MM.1S (cell line): ENCODE data around the gene PLAC8L1.

Experiments
- DNase-seq: peaks from one replicate; pipeline ENCODE4 v3.0.0-alpha.2; 2015
- H2AFZ ChIP-seq: fragments of 300-600 bp; sonication (generic); 2 replicates; pipeline ENCODE4 v1.6.0; 2016; ENCODE audit warnings: antibody characterized with exemption, low read length
- H3F3A ChIP-seq: fragments of 300-600 bp; sonication (generic); 2 replicates; pipeline ENCODE4 v1.6.1; 2016; ENCODE audit warnings: mild to moderate bottlenecking, antibody characterized with exemption, low read length, moderate library complexity, mixed read lengths; ENCODE audit not compliant: insufficient read depth
- H3K27ac ChIP-seq: fragments of 300-600 bp; sonication (generic); 2 replicates; pipeline ENCODE4 v1.5.1; 2016; ENCODE audit warnings: mild to moderate bottlenecking, low read length
- H3K27me3 ChIP-seq: fragments of 300-600 bp; sonication (generic); replicated peaks from 2 replicates; pipeline ENCODE4 v1.6.0; 2016; ENCODE audit warnings: low read length; ENCODE audit not compliant: insufficient read depth
- H3K36me3 ChIP-seq: fragments of 300-600 bp; sonication (generic); replicated peaks from 2 replicates; pipeline ENCODE4 v1.6.1; 2016; ENCODE audit warnings: mild to moderate bottlenecking, low read length, mixed read lengths; ENCODE audit not compliant: insufficient read depth
- H3K4me1 ChIP-seq: fragments of 300-600 bp; sonication (generic); 2 replicates; pipeline ENCODE4 v1.6.1; 2016; ENCODE audit warnings: low read length, mixed read lengths
- H3K4me2 ChIP-seq: fragments of 300-600 bp; sonication (generic); 2 replicates; pipeline ENCODE4 v1.6.0; 2016; ENCODE audit warnings: low read depth, low read length
- H3K4me3 ChIP-seq: fragments of 300-600 bp; sonication (generic); 2 replicates; pipeline ENCODE4 v1.5.1; 2016; ENCODE audit warnings: low read length, mixed read lengths
- H3K79me2 ChIP-seq: fragments of 300-600 bp; sonication (generic); 2 replicates; pipeline ENCODE4 v1.6.1; 2016; ENCODE audit warnings: mixed run types, low read length, mixed read lengths
- H3K9ac ChIP-seq: fragments of 300-600 bp; sonication (generic); 2 replicates; pipeline ENCODE4 v1.6.1; 2016; ENCODE audit warnings: low read length, mixed read lengths
- H3K9me2 ChIP-seq: fragments of 300-600 bp; sonication (generic); replicated peaks from 2 replicates; pipeline ENCODE4 v1.6.1; 2016; ENCODE audit warnings: mild to moderate bottlenecking, low read length, mixed read lengths; ENCODE audit not compliant: insufficient read depth
- H3K9me3 ChIP-seq: fragments of 300-600 bp; sonication (generic); replicated peaks from 2 replicates; pipeline ENCODE4 v1.6.1; 2016; ENCODE audit warnings: mild to moderate bottlenecking, low read length, mixed read lengths; ENCODE audit not compliant: insufficient read depth
- H4K20me1 ChIP-seq: fragments of 300-600 bp; sonication (generic); 2 replicates; pipeline ENCODE4 v1.6.1; 2016; ENCODE audit warnings: mild to moderate bottlenecking, low read length, moderate library complexity, mixed read lengths; ENCODE audit not compliant: insufficient read depth
- EZH2 ChIP-seq: fragments of 300-600 bp; sonication (generic); optimal IDR thresholded peaks from 2 replicates; pipeline ENCODE3; 2017; ENCODE audit warnings: low read depth, mild to moderate bottlenecking, antibody characterized with exemption, low read length, mixed read lengths
- EZH2phosphoT487 ChIP-seq: fragments of 300-600 bp; sonication (generic); IDR thresholded peaks from 2 replicates; pipeline ENCODE4 v1.6.1; 2018; ENCODE audit warnings: antibody characterized with exemption, low read length
- TF ChIP-seq, protein P1 (sequence below): fragments of 300-600 bp; sonication (generic); IDR thresholded peaks from 2 replicates; pipeline ENCODE4 v1.5.1; 2016; ENCODE audit warnings: antibody characterized with exemption, low read length, mixed read lengths

PLAC8L1 gene

DNA sequence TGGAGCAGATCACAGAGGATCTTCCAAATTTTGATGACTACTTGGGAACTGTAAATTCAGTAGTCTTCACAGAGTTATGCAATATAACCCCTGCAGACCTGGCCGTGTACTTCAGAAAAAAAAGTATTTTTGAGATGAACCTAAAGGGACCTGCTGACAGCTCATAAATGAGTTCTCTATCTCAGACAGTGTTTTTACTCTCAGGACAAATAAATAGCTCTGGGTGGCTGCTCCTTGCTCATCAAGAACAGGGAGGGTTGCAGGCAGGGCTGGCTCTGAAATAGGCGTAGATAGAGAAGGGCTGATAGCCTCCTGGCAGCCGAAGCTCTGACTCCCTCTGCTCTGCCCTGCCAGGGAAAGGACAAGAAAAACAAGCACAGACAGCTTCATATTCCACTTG is 64.8 kb downstream of the PLAC8L1 start:
- Histone ChIP-seq H3K9ac (no peak overlapping the region), H3K4me2 (no peak overlapping the region)
- TF ChIP-seq EZH2 (no peak), EZH2phosphoT487 (no peak)

DNA sequence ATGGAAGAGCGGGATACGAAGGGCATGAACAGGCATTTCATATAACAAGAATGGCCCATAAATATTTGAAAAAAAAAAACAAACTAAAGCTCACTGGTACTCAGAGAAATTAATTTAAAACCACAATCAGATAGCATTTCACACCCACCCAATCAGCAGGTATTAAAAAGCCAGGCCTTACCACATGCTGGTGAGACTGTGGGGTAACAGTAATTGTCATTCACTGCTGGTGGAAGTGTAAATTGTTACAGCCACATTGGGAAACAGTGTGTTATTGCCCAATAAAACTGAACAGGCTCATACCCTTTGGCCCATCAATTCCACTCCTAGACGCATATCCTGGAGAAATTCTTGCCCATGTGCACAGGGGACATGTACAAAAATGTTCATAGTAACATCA is 66.0 kb downstream of the PLAC8L1 start:
- Histone ChIP-seq H3K4me3 (no peak overlapping the region), H3K4me1 (no peaks in the 10 kb centered on the region), H3K9me3 (no peaks in the 10 kb centered on the region), H3K36me3 (no peaks in the 10 kb centered on the region), H3F3A (no peaks in the 10 kb centered on the region), H3K79me2 (no peaks in the 10 kb centered on the region), H3K27ac (no peak overlapping the region), H3K9me2 (no peaks in the 10 kb centered on the region), H4K20me1 (no peaks in the 10 kb centered on the region), H2AFZ (no peak overlapping the region), H3K9ac (no peak overlapping the region), H3K4me2 (no peak overlapping the region), H3K27me3 (no peaks in the 10 kb centered on the region)
- DNase-seq, result no peak
- TF ChIP-seq, protein P1, sequence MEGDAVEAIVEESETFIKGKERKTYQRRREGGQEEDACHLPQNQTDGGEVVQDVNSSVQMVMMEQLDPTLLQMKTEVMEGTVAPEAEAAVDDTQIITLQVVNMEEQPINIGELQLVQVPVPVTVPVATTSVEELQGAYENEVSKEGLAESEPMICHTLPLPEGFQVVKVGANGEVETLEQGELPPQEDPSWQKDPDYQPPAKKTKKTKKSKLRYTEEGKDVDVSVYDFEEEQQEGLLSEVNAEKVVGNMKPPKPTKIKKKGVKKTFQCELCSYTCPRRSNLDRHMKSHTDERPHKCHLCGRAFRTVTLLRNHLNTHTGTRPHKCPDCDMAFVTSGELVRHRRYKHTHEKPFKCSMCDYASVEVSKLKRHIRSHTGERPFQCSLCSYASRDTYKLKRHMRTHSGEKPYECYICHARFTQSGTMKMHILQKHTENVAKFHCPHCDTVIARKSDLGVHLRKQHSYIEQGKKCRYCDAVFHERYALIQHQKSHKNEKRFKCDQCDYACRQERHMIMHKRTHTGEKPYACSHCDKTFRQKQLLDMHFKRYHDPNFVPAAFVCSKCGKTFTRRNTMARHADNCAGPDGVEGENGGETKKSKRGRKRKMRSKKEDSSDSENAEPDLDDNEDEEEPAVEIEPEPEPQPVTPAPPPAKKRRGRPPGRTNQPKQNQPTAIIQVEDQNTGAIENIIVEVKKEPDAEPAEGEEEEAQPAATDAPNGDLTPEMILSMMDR, result no peak
- TF ChIP-seq EZH2 (no peak), EZH2phosphoT487 (no peak)

More for the DNA sequence above, 64.8 kb downstream of the PLAC8L1 start:
- Histone ChIP-seq H3K4me3 (no peak overlapping the region), H3K36me3 (no peaks in the 10 kb centered on the region), H3K4me1 (no peaks in the 10 kb centered on the region), H4K20me1 (no peaks in the 10 kb centered on the region), H3K79me2 (no peaks in the 10 kb centered on the region), H3K9me3 (no peaks in the 10 kb centered on the region), H3K27me3 (no peaks in the 10 kb centered on the region), H2AFZ (no peak overlapping the region), H3F3A (no peaks in the 10 kb centered on the region), H3K27ac (no peak overlapping the region), H3K9me2 (no peaks in the 10 kb centered on the region)
- DNase-seq, result no peak

DNA sequence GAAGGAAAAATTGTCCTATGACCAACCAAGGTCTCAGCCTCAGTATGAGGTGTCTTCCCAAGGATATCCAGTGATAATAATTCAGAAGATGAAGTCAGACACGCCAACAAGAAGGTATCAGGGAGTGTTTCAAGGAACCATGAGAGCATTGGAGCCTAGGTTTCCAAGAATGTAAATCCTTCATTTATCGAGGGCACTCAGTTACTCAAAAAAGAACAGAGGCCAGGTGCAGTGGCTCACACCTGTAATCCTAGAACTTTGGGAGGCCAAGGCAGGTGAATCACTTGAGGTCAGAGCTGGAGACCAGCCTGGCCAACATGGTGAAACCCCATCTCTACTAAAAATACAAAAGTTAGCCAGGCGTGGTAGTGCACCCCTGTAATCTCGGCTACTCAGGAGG is 70.8 kb downstream of the PLAC8L1 start:
- H3K79me2 ChIP-seq, result no peaks in the 10 kb centered on the region
- no peak overlapping the region for H3K4me3 ChIP-seq
- no peaks in the 10 kb centered on the region for H3K4me1 ChIP-seq
- H3K9me3 ChIP-seq, result no peaks in the 10 kb centered on the region
- H3F3A ChIP-seq, result no peaks in the 10 kb centered on the region
- no peak for DNase-seq
- TF ChIP-seq EZH2 (no peak), EZH2phosphoT487 (no peak)
- TF ChIP-seq, protein P1, result no peak
- H2AFZ ChIP-seq, result no peak overlapping the region
- no peak overlapping the region for H3K27ac ChIP-seq
- H3K36me3 ChIP-seq, result no peaks in the 10 kb centered on the region
- H3K4me2 ChIP-seq, result no peak overlapping the region
- no peaks in the 10 kb centered on the region for H3K9me2 ChIP-seq
- no peak overlapping the region for H3K9ac ChIP-seq
- H4K20me1 ChIP-seq, result no peaks in the 10 kb centered on the region
- no peaks in the 10 kb centered on the region for H3K27me3 ChIP-seq
